ENCODE data around the gene NTNG2.

The NTNG2 gene

DNA sequence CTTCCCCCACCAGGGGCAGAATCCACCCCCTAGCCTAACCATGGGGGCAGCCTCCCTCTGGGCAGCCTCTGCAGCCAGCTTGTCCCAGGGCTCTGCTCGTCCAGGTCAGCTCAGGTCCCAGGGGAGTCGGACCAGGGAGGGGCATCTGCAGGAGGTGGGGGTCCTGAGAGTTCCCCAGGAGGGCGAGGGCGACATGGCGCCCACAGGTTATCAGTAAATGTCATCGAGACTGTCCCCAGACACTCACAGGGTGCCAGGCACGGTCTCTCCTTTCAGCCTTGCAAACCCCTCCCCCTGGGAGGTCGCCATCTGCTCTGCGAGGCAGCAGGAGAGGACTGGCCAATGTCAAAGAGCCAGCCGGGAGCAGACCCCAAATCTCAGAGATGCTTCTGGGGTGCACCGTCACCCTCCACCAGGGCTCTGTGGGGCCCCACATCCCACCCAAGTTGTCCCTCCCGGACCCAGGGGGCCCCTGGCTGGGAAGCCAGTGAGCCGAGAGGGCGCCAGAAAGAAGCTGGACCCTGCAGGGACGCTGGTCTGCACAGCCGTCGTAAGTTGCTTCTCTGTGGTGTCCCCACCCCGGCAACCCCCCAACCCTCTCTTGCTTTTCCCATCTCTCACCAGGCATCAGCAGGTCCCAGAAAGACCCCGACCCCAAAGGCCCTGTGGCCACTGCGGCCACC is 69.3 kb downstream of the NTNG2 start:
- TF ChIP-seq, protein P1, sequence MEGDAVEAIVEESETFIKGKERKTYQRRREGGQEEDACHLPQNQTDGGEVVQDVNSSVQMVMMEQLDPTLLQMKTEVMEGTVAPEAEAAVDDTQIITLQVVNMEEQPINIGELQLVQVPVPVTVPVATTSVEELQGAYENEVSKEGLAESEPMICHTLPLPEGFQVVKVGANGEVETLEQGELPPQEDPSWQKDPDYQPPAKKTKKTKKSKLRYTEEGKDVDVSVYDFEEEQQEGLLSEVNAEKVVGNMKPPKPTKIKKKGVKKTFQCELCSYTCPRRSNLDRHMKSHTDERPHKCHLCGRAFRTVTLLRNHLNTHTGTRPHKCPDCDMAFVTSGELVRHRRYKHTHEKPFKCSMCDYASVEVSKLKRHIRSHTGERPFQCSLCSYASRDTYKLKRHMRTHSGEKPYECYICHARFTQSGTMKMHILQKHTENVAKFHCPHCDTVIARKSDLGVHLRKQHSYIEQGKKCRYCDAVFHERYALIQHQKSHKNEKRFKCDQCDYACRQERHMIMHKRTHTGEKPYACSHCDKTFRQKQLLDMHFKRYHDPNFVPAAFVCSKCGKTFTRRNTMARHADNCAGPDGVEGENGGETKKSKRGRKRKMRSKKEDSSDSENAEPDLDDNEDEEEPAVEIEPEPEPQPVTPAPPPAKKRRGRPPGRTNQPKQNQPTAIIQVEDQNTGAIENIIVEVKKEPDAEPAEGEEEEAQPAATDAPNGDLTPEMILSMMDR (IDR thresholded peaks at IDR 0.05; ENCODE audit: borderline replicate concordance, insufficient read depth, low read depth, low read length), result no peak
- no peak overlapping the region for H3K4me3 ChIP-seq (ENCODE audit: low read depth, low read length)

DNA sequence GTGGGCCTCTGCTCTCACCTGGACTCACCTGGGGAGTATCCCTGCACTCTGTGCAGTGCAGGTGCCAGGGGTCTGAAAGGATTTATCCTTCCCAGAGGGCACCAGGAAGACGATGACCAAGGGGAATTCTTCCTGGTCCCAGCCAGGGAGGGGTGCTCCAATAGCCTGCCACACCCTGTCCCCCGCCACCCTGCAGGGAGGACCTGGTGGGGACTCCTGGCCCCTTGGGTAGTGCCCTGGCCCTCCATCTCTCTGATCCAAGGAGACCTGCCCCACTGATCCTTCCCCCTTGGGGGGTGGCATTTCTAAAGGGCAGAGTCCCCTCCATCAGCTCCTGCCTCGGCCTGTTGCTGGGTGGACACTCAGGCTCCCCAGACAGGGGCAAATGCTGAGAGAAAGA is 70.7 kb downstream of the NTNG2 start:
- H3K4me3 ChIP-seq (ENCODE audit: low read depth, low read length), result no peak overlapping the region
- TF ChIP-seq, protein P1 (IDR thresholded peaks at IDR 0.05; ENCODE audit: borderline replicate concordance, insufficient read depth, low read depth, low read length), result no peak

DNA sequence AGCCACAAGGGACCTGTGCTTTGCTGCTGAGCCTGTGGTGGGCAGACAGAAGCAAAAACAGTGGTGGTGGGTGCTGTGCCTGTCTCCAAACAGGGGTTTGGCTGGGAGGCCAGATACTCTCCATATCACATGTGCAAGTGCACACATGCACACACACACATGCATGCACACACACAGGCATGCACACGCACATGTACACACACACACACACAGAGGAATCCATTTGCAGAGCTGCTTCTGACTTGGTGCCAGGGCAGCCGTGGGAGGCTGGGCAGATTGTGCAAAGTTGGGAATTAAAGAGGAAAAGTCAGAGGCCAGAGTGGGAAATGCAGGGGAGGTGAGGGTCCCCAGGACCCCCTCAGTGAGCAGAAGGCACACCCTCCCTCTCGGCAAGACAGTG is 71.3 kb downstream of the NTNG2 start:
- H3K4me3 ChIP-seq (ENCODE audit: low read depth, low read length), result no peak overlapping the region
- TF ChIP-seq, protein P1 (IDR thresholded peaks at IDR 0.05; ENCODE audit: borderline replicate concordance, insufficient read depth, low read depth, low read length), result no peak

DNA sequence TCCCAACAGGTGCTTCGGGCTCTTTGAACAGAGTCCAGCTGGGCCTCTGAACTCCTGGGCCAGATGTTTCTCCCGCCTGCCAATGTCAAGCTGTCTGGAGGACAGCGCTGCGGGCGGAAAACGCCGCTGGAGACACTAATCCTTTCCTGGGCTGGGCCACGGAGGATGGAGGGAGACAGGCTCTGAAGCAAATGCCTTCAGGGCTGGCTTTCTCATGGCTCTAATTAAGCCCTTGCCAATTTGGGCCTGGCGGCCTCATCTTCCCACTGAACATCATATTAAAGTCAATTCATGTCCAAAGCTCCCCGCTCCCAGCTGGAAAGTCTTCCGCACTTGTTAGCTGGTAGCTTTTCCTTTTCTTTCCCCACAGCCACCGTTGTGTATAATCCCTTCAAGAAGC is 72.7 kb downstream of the NTNG2 start:
- TF ChIP-seq, protein P1 (IDR thresholded peaks at IDR 0.05; ENCODE audit: borderline replicate concordance, insufficient read depth, low read depth, low read length), result no peak
- no peak overlapping the region for H3K4me3 ChIP-seq (ENCODE audit: low read depth, low read length)

DNA sequence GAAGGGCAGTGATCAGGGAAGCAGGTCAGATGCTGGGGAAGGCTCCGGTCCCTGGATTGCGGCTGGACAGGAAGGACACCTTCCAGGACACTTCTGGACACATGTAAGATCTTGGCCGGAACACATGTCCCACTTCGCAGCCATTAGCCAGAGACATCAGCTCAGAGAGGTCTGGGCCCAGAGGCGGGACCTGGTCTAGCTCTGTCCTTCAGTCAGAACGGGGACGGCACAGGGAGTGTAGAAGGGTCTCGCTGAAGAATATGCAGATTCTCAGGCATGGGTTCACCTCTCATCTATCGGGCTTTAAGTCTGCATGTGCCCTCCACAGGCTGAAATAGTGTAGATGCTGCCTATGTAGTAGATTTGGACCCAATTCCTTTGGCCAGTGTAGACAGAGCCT is 73.3 kb downstream of the NTNG2 start:
- no peak overlapping the region for H3K4me3 ChIP-seq (ENCODE audit: low read depth, low read length)
- TF ChIP-seq, protein P1 (IDR thresholded peaks at IDR 0.05; ENCODE audit: borderline replicate concordance, insufficient read depth, low read depth, low read length), result no peak

DNA sequence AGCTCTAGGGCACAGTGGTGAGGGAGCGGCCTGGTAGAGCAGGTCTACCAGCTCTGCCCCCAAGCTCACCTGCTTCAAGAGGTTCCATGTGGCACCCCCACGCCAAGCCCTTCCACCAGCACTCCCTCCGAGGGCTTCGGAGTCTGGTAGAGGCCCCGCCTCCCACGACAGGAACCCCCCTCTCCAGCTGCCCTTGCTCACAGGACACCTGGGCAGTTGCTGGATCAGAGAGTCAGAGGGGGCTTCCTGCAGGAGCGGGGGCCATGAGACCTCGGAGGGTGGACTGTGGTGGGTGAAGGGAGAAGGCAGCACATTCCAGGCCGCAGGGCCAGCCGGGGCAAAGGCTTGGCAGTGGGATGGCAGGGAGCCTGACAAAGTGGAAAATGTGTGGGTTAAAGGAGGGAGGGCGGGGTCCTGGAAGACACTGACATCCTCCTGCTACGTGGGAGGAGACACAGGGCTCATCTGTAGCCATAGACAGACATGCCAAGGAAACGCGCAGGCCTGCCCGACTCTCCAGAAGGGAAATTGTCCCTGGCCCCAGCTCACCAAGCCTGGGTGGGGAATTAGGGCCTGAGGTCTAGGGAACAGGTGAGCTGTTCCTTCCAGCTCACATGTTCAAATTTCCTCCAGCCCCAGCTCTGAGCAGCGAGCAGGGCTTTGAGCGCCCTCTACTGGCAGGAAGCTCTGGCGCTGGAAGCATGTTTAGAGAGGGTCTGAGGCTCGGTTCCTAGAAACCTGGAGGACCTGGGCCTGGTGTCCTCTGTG is 74.2 kb downstream of the NTNG2 start:
- H3K4me3 ChIP-seq (ENCODE audit: low read depth, low read length), result no peak overlapping the region
- TF ChIP-seq, protein P1 (IDR thresholded peaks at IDR 0.05; ENCODE audit: borderline replicate concordance, insufficient read depth, low read depth, low read length), result peak; percentile 96
